GM12872 (cell line): ENCODE results near the gene KIFC1.

Experiments
- CTCF ChIP-seq: IDR thresholded peaks from 3 replicates; pipeline ENCODE4 v1.5.1; 2011; ENCODE audit warnings: low read depth, mild to moderate bottlenecking, low read length, moderate library complexity; ENCODE audit not compliant: insufficient read depth

Gene KIFC1

DNA sequence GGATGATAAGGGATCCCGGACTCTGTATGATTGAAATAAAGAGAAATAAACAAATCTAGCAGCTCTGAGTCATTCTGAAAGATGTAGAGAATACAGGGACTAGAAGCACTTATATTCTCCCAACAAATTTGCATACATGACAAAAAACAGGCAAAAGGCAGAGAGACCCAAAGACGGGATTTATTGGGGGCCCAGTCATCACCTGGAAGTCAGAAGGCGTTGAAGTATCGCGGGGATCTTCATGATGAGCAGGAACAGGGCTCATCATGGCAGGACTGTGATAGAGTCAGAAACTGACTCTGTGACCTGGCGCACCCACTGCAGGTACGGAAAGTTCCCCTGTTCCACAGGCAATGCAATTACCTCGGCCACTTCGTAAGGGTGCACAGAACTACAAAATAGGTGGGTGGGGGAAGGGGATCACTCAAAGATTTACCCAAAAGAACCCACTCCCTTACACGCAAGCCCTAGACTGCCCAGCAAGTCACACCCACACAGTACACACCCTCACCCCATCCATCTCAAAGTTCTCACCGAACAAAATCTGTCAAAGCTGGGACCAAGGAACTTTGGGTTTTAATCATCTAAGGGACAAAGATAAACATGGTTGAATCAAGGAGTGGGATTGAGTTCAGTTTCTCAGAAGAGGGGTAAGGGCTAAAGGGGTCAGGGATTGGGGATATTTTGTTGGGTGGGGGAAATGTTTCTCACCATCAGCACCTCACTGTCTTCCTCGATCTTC is 24.9 kb downstream of the KIFC1 start:
- no peak for TF ChIP-seq CTCF

GRCh38 chr6:33417128-33417902 is 25.7 kb downstream of the KIFC1 start:
- no peak for TF ChIP-seq CTCF

DNA sequence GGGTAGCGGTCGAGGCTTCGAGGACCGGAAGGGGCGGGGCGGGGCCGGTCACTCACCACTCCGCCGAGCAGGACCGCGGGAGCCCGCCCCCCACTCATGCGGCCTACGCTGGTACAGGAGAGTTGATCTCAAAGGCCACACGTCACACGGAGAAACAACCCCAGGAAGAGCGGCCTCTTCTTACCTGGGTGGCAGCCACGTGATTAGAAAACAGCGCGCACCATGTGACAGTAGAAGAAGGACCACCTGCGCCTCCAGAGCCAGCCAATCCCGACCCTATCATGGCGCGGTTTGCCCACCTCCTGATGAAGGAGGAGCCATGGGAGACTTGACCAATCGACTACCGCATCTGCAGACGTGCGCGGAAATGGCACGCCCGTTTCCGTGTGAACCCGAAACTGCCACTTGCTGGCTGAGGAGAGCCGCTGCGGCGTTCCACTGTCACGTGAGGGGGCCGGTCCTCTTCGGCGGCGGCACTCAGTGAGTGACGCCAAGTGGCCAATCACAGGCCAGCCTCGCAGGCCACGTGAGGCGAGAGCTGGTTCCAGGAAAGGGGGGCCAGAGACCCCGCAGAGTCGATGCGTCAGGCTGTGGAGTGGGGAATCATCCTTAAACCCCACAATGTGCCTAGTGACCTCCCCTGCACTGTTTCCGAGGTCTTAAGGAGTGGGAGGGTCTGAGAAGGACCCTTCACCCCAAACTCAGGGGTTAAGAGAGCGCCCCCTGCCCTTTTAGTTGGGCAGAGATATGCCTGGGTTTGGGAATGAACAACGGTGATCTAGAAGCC is 26.5 kb downstream of the KIFC1 start, which contains the start of gene CUTA:
CUTA (minus strand) TSS at position 205 of the 787 bp plus-strand sequence; CDS start at position 98, 107 bp downstream.
- peak; percentile 67 for TF ChIP-seq CTCF

GRCh38 chr6:33418690-33419291 is 27.2 kb downstream of the KIFC1 start:
- no peak for TF ChIP-seq CTCF

GRCh38 chr6:33419580-33420490 is 28.2 kb downstream of the KIFC1 start, which contains the start of gene SYNGAP1:
SYNGAP1 (plus strand) TSS chr6:33420065; CDS start chr6:33420265, 200 bp downstream.
- TF ChIP-seq CTCF, result no peak

DNA sequence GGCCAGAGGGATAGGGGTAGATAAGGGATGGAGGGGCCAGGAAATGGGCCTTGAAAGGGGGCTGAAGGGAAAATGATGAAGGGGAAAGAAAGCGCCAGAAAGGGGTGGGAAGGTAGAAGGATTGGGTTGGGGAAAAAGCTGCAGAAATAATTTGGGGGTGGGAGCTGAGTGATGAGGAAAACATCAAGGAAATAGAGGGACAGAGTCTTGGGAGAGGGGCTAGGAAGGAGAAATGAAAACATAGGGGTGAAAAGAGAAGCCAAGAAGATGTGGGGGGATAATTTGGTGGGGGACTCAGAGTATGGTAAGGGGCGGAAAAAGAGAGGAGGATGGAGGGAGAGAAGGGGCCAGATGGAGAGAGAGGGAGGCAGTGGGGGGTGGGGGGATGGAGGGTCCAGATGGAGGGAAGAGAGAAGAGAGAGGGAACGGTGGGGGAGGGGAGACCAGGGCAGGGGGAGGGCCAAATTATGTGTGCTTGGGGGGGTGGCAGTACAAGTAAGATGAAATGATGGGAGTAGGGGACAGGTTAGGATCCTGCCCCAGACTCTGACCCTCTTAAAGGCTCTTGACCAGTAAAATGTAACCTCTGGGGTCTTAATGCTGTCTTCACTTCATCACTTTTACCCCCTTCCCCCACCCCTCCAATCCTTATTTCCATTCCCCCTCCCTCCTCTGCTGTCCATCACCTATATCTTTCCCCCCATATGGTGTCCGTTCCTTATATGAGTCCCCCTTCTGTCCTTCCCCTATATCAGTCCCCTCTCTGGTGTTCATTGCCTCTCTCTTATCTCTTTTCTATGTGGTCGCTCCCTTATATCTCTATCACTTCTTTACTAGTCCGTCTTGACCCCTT is 29.1 kb downstream of the KIFC1 start:
- no peak for TF ChIP-seq CTCF
